HG03439 (cell line): Measurements from ENCODE around the gene VSIG10.

ENCODE experiments used
- ATAC-seq: cut with Tn5 transposase; IDR thresholded peaks from one replicate; pipeline ENCODE4 v1.9.1; 2021; ENCODE audit warnings: mild to moderate bottlenecking, moderate library complexity; ENCODE audit not compliant: unreplicated experiment

The VSIG10 gene

GRCh38 chr12:118060301-118061010 is 43.4 kb downstream of the VSIG10 start:
- peak; percentile 43 for ATAC-seq

- ATAC-seq = no peak
These were observed 44.2 kb downstream of the VSIG10 start for GRCh38 chr12:118059341-118060191.

DNA sequence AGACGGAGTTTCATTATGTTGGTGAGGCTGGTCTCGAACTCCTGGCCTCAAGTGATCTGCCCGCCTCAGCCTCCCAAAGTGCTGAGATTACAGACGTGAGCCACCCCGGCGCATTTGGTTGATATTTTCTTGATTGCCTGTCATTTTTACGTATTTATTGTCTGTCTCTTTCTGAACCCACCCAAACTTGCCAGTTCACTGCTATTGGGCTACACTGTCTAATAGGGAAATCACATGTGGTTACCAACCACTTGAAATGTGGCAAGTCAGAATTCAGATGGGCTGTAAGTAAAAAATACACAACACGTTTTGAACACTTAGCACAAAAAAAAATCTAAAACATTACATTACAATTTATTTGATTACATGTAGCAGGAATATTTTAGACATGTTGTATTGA is 44.9 kb downstream of the VSIG10 start:
- no peak for ATAC-seq

- no peak for ATAC-seq
These were observed 45.6 kb downstream of the VSIG10 start for GRCh38 chr12:118058227-118058626.

GRCh38 chr12:118055865-118056773 is 47.7 kb downstream of the VSIG10 start:
- ATAC-seq = no peak

GRCh38 chr12:118055144-118055557 is 48.7 kb downstream of the VSIG10 start:
- peak; percentile 60 for ATAC-seq

- ATAC-seq = no peak
These were observed 50.5 kb downstream of the VSIG10 start for GRCh38 chr12:118053071-118053985.

GRCh38 chr12:118052324-118053070 is 51.3 kb downstream of the VSIG10 start:
- no peak for ATAC-seq

DNA sequence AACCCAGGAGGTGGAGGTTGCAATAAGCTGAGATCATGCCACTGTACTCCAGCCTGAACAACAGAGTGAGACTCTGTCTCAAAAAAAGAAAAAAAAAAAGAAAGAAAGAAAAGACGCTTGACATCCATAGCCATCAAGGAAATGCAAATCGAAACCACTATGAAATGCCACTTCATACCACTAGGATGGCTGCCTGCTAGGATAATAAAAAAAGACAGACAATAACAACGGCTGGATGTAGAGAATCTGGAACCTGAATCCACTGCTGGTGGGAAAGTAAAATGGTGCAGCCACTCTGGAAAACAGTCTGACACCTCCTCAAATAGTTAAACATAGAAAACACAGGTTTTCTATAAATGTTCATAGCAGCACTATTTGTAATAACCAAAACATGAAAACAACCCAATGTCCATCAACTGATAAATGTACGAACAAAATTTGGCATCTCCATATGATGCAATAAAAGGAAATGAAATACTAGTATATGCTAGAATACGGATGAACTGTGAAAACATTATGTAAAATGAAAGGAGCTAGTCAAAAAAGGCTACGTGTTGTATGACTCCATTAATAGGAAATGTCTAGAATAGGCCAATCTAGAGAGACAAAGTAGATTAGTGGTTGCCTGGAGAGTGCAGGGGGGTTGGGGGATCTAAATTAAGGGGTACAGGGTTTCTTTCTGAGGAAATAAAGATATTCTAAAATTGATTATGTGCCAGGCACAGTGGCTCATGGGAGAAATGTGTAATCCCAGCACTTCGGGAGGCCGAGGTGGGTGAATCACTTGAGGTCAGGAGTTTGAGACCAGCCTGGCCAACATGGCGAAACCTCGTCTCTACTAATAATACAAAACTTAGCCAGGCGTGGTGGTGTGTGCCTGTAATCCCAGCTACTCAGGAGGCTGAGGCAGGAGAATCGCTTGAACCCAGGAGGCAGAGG is 52.6 kb downstream of the VSIG10 start:
- no peak for ATAC-seq

- no peak for ATAC-seq
These were observed 57.4 kb downstream of the VSIG10 start for GRCh38 chr12:118046430-118046829.

GRCh38 chr12:118044577-118044976 is 59.2 kb downstream of the VSIG10 start:
- no peak for ATAC-seq

DNA sequence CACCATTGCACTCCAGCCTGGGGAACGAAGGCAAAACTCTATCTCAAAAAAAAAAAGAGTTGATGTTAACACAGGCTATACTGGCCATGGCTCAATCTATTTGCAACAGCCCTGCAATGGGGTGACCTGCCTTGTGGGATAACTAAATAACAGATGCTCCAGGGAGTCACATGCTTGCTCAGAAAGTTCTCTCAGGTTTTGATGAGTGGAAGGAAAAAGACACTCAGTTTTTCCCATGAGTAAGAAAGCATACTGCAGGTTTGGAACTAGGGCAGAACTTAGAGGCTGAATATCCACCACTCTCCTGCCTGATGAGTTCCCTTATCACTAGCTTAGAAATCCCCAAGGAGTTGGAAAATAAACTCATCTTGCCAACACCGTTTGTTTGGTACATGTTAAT is 59.7 kb downstream of the VSIG10 start:
- no peak for ATAC-seq

- ATAC-seq = no peak
These were observed 61.7 kb downstream of the VSIG10 start for GRCh38 chr12:118042091-118042490.

DNA sequence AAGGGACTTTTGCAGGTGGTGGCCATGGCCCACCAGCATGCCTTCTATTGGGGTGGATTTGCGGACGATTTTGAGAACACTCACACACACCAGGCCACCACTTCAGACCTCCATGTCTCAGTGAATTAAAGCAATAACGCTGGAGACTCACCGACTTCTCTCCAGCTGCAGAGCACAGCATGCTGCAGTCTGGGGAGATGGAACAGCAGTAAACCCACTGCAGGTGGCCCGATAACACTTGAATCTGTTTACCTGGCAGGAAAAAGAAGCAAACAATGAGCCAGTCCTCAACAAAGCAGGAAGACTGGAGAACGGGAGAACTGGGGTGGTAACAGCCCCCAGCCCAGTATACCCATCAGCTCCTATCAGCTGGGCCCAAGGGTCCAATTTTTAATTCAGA is 65.7 kb downstream of the VSIG10 start:
- no peak for ATAC-seq

DNA sequence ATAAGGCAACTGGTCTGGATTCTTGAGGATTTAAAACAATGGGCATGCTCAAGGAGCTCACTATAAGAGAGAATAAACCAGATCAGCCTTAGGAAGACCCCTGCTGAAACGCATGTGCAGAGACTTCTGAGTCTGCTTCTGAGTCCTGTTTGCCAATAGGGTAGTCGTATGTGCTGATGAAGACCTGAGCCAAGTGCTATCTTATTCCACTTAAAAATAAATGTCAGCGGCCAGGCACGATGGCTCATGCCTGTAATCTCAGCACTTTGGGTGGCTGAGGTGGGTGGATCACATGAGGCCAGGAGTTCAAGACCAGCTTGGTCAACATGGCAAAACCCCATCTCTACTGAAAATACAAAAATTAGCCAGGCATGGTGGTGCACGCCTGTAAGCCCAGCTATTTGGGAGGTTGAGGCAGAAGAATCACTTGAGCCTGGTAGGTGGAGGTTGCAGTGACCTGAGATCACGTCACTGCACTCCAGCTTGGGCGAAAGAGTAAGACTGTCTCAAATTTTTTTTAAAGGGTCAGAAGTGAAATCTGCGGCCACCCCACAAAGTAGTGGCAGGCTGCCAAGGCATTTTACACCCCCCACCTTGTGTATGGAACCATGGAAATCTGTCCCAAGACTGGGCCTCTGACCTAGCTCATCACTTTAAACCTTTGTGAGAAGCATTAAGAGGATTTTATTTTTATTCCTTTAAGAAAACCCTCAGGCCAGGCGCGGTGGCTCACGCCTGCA is 67.0 kb downstream of the VSIG10 start:
- no peak for ATAC-seq

- ATAC-seq = peak; percentile 82
These were observed 68.4 kb downstream of the VSIG10 start for GRCh38 chr12:118035190-118036041.
